Effector memory CD4-positive, alpha-beta T cell (primary cell): ENCODE data around the gene RAD50.
"Not testable (repeated sequence)": the region's sequence is repeated elsewhere in the genome, so short reads cannot be mapped to it uniquely, and the experiment has no call there.

ENCODE experiments used
- DNase-seq, 3 donors: peaks; one replicate each; pipeline ENCODE4 v3.0.0-alpha.2; 2020
- H3K27ac ChIP-seq: 2 replicates; pipeline ENCODE4 v1.7.0; 2013; ENCODE audit warnings: mild to moderate bottlenecking, low read length, moderate library complexity; ENCODE audit not compliant: insufficient read depth, poor library complexity, severe bottlenecking
- H3K27me3 ChIP-seq: replicated peaks from 2 replicates; pipeline ENCODE4 v1.7.0; 2013; ENCODE audit warnings: mild to moderate bottlenecking, low read length; ENCODE audit not compliant: insufficient read depth, control insufficient read depth, poor library complexity, severe bottlenecking
- H3K36me3 ChIP-seq: 2 replicates; pipeline ENCODE4 v1.7.0; 2013; ENCODE audit warnings: mild to moderate bottlenecking, low read length, moderate library complexity; ENCODE audit not compliant: control insufficient read depth, insufficient read depth
- H3K4me1 ChIP-seq: 2 replicates; pipeline ENCODE4 v1.7.0; 2013; ENCODE audit warnings: low read length, mild to moderate bottlenecking; ENCODE audit not compliant: control insufficient read depth, insufficient read depth, poor library complexity, severe bottlenecking
- H3K4me3 ChIP-seq: 2 replicates; pipeline ENCODE4 v1.7.0; 2013; ENCODE audit warnings: low read length, low read depth, mild to moderate bottlenecking; ENCODE audit not compliant: insufficient read depth, poor library complexity, severe bottlenecking
- H3K9me3 ChIP-seq: 2 replicates; pipeline ENCODE4 v1.7.0; 2013; ENCODE audit warnings: mild to moderate bottlenecking, low read length, moderate library complexity; ENCODE audit not compliant: control insufficient read depth

RAD50 gene

GRCh38 chr5:132691755-132692631 lies 135.2 kb downstream of the RAD50 start:
- not testable (repeated sequence) for H3K9me3 ChIP-seq, H3K27me3 ChIP-seq, H3K4me3 ChIP-seq, DNase-seq, H3K27ac ChIP-seq, H3K36me3 ChIP-seq
- H3K4me1 ChIP-seq: peaks cover 16% of the 10 kb centered on the region

- Histone ChIP-seq H3K4me3 (no peak overlapping the region), H3K9me3 (no peaks in the 10 kb centered on the region), H3K4me1 (peaks cover 16% of the 10 kb centered on the region), H3K36me3 (peaks cover 3% of the 10 kb centered on the region), H3K27ac (no peak overlapping the region), H3K27me3 (no peaks in the 10 kb centered on the region)
- no peak for DNase-seq
Observed at GRCh38 chr5:132692632-132692967, 135.8 kb downstream of the RAD50 start.
